HepG2 (cell line): ENCODE results near the gene RAB8A. TPM values are rescaled to one million over a fixed set of nuclear protein-coding genes. Genes with fewer than 3 reads are reported as not detected.

Source experiments
- ETV6 ChIP-seq: sonication (generic); formaldehyde crosslinking; conservative IDR thresholded peaks from 2 replicates; pipeline ENCODE4 v1.4.0; 2020; ENCODE audit warnings: missing genetic modification reagents
- JDP2 ChIP-seq: sonication (generic); formaldehyde crosslinking; IDR thresholded peaks from 2 replicates; pipeline ENCODE4 v1.8.1; 2022; ENCODE audit warnings: missing genetic modification reagents, borderline replicate concordance
- PITX1 ChIP-seq: sonication (generic); formaldehyde crosslinking; IDR thresholded peaks from 2 replicates; pipeline ENCODE4 v1.5.1; 2020; ENCODE audit warnings: mild to moderate bottlenecking, missing genetic modification reagents
- REL ChIP-seq: sonication (generic); formaldehyde crosslinking; conservative IDR thresholded peaks from 2 replicates; pipeline ENCODE4 v1.8.0; 2022; ENCODE audit warnings: mild to moderate bottlenecking, missing genetic modification reagents, moderate library complexity
- SETDB1 ChIP-seq: sonication (generic); formaldehyde crosslinking; IDR thresholded peaks from 2 replicates; pipeline ENCODE4 v1.5.1; 2020; ENCODE audit warnings: missing genetic modification reagents, mild to moderate bottlenecking, borderline replicate concordance
- TGIF2 ChIP-seq: IDR thresholded peaks from 2 replicates; pipeline ENCODE4 v1.6.1; 2016; ENCODE audit warnings: control low read depth, missing compliant biosample characterization
- ZFP36L2 ChIP-seq: sonication (generic); formaldehyde crosslinking; IDR thresholded peaks from 2 replicates; pipeline ENCODE4 v1.4.0; 2020; ENCODE audit warnings: missing genetic modification reagents
- ZNF180 ChIP-seq: sonication (generic); formaldehyde crosslinking; IDR thresholded peaks from 2 replicates; pipeline ENCODE4 v1.4.0; 2020; ENCODE audit warnings: low read depth, missing genetic modification reagents, borderline replicate concordance
- ZNF263 ChIP-seq: sonication (generic); formaldehyde crosslinking; IDR thresholded peaks from 2 replicates; pipeline ENCODE4 v1.4.0; 2020; ENCODE audit warnings: missing genetic modification reagents
- ZNF652 ChIP-seq: IDR thresholded peaks from 2 replicates; pipeline ENCODE4 v1.6.1; 2016; ENCODE audit warnings: low read depth, borderline replicate concordance
- polyA plus RNA-seq, 8 experiments: library from polyadenylated mRNA; depleted of rRNA in 3 of 8; stranded (reverse) in 7 of 8; unstranded in 1 of 8; fragments of >200 nt; fragmentation: Illumina TruSeq in 4 of 8; extraction: Trizol in 4 of 8; gene quantifications; 2 replicates each; pipeline versions ENCODE4 v1.2.1 to v1.2.3, GENCODE V29; 2011 to 2016; ENCODE audit warnings: low read depth in 4 of 8, missing spikeins in 1 of 8, mixed read lengths in 1 of 8; ENCODE audit not compliant: insufficient read depth in 1 of 8
- total RNA-seq, 5 experiments: library from RNA; depleted of rRNA; stranded (reverse); fragments of >200 nt; fragmentation: Illumina TruSeq; extraction: Trizol; gene quantifications; 2 replicates each; pipeline ENCODE4 v1.2.3, GENCODE V29; 2016; ENCODE audit warnings: low read depth in 1 of 5
- TF ChIP-seq, protein P1 (sequence below): sonication (generic); formaldehyde crosslinking; IDR thresholded peaks from 2 replicates; pipeline ENCODE4 v1.9.0; 2021; ENCODE audit warnings: mild to moderate bottlenecking, missing genetic modification reagents
- TF ChIP-seq, protein P2 (sequence below): sonication (generic); formaldehyde crosslinking; IDR thresholded peaks from 2 replicates; pipeline ENCODE4 v1.5.1; 2020; ENCODE audit warnings: mild to moderate bottlenecking, missing genetic modification reagents, moderate library complexity
- TF ChIP-seq, protein P3 (sequence below): sonication (generic); formaldehyde crosslinking; conservative IDR thresholded peaks from 2 replicates; pipeline ENCODE4 v1.4.0; 2020; ENCODE audit warnings: missing genetic modification reagents
- TF ChIP-seq, protein P4 (sequence below): sonication (generic); formaldehyde crosslinking; IDR thresholded peaks from 2 replicates; pipeline ENCODE4 v1.5.1; 2020; ENCODE audit warnings: mild to moderate bottlenecking, missing genetic modification reagents, borderline replicate concordance

The RAB8A gene
- total and polyA plus RNA-seq, 2 of the 13 experiments (the other 11 are each of a cell fraction or from before 2014, with no cell fraction given): 36.7 to 45.0 TPM

DNA sequence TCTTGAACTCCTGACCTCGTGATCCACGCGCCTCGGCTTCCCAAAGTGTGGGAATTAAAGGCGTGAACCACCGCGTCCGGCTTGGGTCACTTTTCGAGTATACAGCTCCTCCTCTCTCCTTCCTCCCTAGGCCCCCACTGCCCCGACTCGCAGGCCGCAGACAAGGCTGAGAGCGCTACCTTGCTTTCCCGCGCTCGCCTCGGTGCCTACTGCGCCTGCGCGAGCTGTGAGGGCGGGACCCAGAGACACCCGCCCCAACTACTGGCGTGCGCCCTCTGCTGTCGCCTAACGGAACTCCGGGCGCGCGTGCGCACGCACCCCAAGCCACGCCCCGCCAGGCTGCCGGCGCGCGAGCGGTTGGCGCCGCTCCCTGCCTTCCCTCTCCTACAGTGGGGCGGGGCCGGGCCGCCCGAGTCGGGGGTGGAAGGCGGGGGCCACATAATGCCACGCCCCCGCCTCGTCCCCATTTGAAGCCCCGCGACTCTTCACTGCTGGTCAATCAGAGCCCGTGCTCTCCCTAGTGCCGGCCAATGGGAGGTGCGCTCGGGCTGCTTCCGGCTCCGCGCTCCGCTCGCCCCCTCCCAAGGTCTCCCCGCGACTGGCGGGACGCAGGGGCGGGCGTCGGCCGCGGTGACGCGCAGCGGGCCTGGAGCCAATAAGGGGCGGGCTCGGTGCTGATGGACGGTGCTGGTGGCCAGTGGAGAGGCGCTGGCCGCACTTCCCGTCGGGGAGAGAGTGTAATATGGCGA lies at the start of gene RAB8A (continued):
- TF ChIP-seq, protein P1, sequence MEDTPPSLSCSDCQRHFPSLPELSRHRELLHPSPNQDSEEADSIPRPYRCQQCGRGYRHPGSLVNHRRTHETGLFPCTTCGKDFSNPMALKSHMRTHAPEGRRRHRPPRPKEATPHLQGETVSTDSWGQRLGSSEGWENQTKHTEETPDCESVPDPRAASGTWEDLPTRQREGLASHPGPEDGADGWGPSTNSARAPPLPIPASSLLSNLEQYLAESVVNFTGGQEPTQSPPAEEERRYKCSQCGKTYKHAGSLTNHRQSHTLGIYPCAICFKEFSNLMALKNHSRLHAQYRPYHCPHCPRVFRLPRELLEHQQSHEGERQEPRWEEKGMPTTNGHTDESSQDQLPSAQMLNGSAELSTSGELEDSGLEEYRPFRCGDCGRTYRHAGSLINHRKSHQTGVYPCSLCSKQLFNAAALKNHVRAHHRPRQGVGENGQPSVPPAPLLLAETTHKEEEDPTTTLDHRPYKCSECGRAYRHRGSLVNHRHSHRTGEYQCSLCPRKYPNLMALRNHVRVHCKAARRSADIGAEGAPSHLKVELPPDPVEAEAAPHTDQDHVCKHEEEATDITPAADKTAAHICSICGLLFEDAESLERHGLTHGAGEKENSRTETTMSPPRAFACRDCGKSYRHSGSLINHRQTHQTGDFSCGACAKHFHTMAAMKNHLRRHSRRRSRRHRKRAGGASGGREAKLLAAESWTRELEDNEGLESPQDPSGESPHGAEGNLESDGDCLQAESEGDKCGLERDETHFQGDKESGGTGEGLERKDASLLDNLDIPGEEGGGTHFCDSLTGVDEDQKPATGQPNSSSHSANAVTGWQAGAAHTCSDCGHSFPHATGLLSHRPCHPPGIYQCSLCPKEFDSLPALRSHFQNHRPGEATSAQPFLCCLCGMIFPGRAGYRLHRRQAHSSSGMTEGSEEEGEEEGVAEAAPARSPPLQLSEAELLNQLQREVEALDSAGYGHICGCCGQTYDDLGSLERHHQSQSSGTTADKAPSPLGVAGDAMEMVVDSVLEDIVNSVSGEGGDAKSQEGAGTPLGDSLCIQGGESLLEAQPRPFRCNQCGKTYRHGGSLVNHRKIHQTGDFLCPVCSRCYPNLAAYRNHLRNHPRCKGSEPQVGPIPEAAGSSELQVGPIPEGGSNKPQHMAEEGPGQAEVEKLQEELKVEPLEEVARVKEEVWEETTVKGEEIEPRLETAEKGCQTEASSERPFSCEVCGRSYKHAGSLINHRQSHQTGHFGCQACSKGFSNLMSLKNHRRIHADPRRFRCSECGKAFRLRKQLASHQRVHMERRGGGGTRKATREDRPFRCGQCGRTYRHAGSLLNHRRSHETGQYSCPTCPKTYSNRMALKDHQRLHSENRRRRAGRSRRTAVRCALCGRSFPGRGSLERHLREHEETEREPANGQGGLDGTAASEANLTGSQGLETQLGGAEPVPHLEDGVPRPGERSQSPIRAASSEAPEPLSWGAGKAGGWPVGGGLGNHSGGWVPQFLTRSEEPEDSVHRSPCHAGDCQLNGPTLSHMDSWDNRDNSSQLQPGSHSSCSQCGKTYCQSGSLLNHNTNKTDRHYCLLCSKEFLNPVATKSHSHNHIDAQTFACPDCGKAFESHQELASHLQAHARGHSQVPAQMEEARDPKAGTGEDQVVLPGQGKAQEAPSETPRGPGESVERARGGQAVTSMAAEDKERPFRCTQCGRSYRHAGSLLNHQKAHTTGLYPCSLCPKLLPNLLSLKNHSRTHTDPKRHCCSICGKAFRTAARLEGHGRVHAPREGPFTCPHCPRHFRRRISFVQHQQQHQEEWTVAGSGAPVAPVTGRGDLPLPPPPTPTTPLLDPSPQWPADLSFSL (CRISPR knock-in tag): no peak
- TF ChIP-seq SETDB1 (CRISPR knock-in tag): no peak
- TF ChIP-seq ZFP36L2 (CRISPR knock-in tag): no peak
- TF ChIP-seq, protein P2, sequence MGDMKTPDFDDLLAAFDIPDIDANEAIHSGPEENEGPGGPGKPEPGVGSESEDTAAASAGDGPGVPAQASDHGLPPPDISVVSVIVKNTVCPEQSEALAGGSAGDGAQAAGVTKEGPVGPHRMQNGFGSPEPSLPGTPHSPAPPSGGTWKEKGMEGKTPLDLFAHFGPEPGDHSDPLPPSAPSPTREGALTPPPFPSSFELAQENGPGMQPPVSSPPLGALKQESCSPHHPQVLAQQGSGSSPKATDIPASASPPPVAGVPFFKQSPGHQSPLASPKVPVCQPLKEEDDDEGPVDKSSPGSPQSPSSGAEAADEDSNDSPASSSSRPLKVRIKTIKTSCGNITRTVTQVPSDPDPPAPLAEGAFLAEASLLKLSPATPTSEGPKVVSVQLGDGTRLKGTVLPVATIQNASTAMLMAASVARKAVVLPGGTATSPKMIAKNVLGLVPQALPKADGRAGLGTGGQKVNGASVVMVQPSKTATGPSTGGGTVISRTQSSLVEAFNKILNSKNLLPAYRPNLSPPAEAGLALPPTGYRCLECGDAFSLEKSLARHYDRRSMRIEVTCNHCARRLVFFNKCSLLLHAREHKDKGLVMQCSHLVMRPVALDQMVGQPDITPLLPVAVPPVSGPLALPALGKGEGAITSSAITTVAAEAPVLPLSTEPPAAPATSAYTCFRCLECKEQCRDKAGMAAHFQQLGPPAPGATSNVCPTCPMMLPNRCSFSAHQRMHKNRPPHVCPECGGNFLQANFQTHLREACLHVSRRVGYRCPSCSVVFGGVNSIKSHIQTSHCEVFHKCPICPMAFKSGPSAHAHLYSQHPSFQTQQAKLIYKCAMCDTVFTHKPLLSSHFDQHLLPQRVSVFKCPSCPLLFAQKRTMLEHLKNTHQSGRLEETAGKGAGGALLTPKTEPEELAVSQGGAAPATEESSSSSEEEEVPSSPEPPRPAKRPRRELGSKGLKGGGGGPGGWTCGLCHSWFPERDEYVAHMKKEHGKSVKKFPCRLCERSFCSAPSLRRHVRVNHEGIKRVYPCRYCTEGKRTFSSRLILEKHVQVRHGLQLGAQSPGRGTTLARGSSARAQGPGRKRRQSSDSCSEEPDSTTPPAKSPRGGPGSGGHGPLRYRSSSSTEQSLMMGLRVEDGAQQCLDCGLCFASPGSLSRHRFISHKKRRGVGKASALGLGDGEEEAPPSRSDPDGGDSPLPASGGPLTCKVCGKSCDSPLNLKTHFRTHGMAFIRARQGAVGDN (CRISPR knock-in tag): peak; percentile 98
- no peak for TF ChIP-seq JDP2 (CRISPR knock-in tag)
- 0 out of 2 replicates have a peak, but pooled peaks have one; percentile 48 for TF ChIP-seq ZNF180
- no peak for TF ChIP-seq ETV6 (CRISPR knock-in tag)
- TF ChIP-seq, protein P3, sequence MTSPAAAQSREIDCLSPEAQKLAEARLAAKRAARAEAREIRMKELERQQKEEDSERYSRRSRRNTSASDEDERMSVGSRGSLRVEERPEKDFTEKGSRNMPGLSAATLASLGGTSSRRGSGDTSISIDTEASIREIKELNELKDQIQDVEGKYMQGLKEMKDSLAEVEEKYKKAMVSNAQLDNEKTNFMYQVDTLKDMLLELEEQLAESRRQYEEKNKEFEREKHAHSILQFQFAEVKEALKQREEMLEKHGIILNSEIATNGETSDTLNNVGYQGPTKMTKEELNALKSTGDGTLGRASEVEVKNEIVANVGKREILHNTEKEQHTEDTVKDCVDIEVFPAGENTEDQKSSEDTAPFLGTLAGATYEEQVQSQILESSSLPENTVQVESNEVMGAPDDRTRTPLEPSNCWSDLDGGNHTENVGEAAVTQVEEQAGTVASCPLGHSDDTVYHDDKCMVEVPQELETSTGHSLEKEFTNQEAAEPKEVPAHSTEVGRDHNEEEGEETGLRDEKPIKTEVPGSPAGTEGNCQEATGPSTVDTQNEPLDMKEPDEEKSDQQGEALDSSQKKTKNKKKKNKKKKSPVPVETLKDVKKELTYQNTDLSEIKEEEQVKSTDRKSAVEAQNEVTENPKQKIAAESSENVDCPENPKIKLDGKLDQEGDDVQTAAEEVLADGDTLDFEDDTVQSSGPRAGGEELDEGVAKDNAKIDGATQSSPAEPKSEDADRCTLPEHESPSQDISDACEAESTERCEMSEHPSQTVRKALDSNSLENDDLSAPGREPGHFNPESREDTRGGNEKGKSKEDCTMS (CRISPR knock-in tag): no peak
- TF ChIP-seq REL (CRISPR knock-in tag): peak; percentile 69; the same call in 1 of the 2 replicates
- TF ChIP-seq TGIF2: no peak; the same call in 1 of the 2 replicates
- TF ChIP-seq, protein P4, sequence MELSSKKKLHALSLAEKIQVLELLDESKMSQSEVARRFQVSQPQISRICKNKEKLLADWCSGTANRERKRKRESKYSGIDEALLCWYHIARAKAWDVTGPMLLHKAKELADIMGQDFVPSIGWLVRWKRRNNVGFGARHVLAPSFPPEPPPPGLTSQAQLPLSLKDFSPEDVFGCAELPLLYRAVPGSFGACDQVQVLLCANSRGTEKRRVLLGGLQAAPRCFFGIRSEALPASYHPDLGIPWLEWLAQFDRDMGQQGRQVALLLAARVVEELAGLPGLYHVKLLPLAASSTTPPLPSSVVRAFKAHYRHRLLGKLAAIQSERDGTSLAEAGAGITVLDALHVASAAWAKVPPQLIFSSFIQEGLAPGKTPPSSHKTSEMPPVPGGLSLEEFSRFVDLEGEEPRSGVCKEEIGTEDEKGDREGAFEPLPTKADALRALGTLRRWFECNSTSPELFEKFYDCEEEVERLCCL (CRISPR knock-in tag): no peak
- no peak for TF ChIP-seq ZNF652
- peak; percentile 88 for TF ChIP-seq ZNF263 (CRISPR knock-in tag)
- no peak for TF ChIP-seq PITX1 (CRISPR knock-in tag)
